ENCODE results near the gene FETUB.

GRCh38 chr3:186637686-186638085 is 2.5 kb upstream of the FETUB start:
- TF ChIP-seq CTCF (IDR thresholded peaks at IDR 0.05; ENCODE audit: poor library complexity) = no peak
- TF ChIP-seq EZH2 (IDR thresholded peaks at IDR 0.05; ENCODE audit: borderline replicate concordance) = no peak
- no peak for TF ChIP-seq EZH2phosphoT487 (IDR thresholded peaks at IDR 0.05; ENCODE audit: low read depth, severe bottlenecking, unreplicated experiment)
